HG03521 (cell line): ENCODE results near the gene KRT73.
"Not testable (repeated sequence)": the region's sequence is repeated elsewhere in the genome, so short reads cannot be mapped to it uniquely, and the experiment has no call there.

Experiments used
- ATAC-seq: cut with Tn5 transposase; IDR thresholded peaks from one replicate; pipeline ENCODE4 v1.9.1; 2021; ENCODE audit warnings: mild to moderate bottlenecking, moderate library complexity; ENCODE audit not compliant: unreplicated experiment

The KRT73 gene

DNA sequence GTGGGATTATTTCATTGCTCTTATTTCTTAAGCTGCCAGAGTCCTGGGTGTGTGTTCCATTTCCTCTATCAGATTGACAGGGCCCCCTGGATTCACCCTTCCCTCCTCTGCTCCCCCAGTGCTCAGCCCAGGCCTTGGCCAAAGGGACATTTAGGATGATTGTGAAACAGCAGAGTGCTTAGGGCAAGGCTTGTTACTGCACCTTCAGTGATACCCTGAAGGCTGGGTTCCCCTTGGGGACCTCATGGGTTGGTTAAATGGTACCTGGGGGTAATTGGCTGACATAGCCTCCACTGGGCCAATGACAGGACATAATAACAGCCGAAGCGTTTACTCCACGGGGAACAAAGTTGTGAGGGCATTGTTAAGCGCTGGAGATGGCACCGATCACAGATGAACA, 15.8 kb downstream of the KRT73 start:
- ATAC-seq: no peak

DNA sequence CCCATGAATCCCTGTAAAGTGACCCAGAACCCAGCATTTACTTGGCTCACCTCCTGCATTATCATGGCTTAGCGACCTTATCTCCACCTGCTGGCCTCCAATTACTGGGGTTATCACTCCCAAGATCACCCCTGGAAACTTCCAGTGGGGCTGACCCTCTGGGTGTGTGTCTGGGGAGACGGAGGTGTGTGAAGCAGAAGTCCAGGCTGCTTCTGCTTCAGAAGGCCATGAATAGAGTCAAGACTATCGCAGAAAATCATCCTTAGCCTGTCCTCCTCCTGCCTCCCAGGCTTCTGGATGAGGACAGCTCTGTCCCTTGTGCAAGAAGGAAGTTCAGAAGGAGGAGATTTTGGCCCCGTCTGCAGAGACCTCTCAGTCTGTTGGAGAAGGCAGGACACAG, 16.7 kb downstream of the KRT73 start:
- no peak for ATAC-seq

- no peak for ATAC-seq
Observed at GRCh38 chr12:52600941-52601481, 17.3 kb downstream of the KRT73 start, which contains the start of gene KRT72. Gene KRT72, minus strand, starts transcription at chr12:52601463. Its CDS starts 11 bp downstream, at chr12:52601452.

DNA sequence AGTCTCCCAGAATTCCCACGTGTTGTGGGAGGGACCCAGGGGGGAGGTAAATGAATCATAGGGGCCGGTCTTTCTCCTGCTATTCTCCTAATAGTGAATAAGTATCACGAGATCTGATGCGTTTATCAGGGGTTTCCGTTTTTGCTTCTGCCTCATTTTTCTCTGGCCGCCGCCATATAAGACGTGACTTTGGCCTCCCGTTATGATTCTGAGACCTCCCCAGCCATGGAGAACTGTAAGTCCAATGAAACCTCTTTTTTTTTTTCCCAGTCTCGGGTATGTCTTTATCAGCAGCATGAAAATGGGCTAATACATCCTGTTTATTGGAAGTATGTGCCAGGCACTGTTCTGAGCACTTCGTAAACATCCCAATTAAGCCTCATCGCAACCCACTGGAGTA, 17.9 kb downstream of the KRT73 start:
- no peak for ATAC-seq

DNA sequence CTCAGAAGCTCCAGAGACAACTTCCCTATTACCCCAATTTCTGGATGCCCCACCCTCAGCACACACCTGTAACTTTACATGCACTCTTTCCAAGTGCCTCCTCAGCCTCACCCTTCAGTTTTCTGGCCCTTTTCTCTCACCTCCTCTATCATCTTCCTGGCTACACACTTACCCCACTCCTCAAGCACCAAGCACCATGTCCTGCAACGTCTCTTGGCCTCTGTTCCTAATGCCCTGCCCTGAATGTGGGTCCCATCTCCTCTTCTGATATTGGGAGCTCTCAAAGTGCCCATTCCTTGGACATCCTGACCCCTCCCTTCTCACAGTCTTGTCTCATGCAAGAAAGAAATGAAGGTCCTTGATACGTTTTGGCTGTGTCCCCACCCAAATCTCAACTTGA, 18.3 kb downstream of the KRT73 start:
- ATAC-seq: no peak

DNA sequence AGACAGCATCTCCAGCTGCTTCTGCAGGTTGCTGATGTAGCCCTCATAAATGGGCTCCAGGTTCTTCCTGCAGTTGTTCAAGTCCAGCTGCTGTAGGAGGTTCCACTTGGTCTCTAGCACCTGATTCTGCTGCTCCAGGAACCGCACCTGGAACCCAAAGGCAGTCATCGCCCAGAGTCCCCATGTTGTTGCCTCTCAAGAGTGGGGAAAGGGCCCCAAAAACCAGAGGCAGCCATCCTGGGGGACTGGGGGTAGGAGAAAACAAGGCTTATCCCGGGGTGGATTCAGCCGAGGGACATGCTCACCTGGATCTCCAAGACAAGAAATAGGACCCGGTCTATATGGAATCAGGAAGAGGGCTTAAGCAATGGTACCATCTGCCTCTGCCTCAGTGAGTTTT, 19.4 kb downstream of the KRT73 start:
- no peak for ATAC-seq

- ATAC-seq: not testable (repeated sequence)
Observed at GRCh38 chr12:52594237-52594636, 24.1 kb downstream of the KRT73 start.

DNA sequence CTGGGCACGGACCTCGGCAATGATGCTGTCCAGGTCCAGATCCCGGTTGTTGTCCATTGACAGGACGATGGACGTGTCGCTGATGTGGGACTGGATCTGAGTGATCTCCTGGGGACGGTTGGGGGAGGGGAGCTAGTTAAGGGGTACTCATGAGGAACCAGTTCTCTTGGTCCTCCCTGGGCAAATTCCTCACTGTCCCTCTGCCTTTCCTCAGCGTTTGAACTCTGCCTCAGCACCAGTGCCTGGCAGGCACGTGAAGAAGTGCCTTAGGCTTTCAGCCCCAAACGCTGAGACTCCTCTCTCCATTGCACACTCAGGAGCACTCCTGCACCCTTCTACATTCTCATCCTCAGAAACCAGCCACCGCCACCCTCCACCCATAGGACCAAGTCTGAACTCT, 26.8 kb downstream of the KRT73 start:
- ATAC-seq: no peak

DNA sequence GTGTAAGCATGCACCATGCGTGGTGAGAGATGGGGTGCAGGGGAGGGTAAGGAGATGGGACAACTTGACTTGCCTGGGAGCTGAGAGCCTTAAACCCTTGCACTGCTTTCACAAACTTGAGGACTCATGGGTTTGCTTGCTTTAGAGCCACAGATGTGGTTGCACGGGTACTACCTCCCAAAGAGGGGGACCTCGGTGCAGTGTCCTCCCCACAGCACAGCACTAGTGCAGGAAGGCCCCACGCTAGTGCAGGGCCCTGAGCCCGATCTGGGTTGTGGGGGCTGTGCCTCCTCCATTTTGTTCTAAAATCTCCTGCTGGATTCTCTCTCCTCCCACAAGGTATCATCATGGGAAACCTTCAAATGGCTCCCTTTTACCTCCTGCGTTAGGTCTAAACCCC, 28.3 kb downstream of the KRT73 start:
- no peak for ATAC-seq

DNA sequence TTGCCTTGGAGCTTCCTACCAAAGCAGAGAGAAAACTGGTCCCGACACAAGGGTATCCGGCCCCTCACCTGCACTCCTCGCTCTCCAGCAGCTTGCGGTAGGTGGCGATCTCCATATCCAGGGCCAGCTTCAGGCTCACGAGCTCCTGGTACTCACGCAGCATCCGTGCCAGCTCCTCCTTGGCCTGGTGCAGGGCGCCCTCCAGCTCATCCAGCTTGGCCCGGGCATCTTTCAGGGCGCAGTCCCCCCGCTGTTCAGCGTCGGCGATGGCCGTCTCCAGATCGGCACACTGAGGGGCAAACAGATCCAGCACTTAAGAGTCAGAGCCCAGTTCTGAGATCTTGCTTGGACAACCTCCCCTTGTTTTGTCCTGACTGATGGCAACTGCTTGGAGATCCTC, 30.8 kb downstream of the KRT73 start:
- no peak for ATAC-seq

GRCh38 chr12:52585946-52586345, 32.4 kb downstream of the KRT73 start:
- no peak for ATAC-seq

GRCh38 chr12:52585066-52585465, 33.3 kb downstream of the KRT73 start:
- no peak for ATAC-seq

DNA sequence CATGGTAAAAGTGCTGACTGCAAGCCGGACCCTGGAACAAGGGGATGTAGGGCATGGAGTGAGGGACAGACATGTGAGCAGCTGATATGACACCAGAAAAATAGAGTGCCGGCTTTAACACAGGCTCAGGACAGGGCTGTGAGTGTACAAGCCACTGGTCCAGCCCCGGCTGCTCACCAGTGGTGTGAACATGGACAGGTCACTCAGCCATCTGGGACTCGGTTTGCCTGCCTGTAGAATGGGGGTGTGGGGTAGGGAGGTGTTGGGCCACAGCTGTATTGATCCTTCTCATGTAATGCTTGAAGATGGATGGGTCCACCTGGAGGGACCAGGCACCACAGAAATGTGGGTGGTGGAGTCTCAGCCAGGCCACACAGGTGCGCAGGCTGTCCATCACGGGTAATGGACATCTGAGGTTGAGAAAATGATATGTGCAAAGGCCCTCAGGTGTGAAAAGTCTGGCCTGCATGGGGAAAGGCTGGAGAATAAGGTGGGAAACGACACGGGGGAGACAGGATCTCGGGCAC, 34.1 kb downstream of the KRT73 start:
- no peak for ATAC-seq

DNA sequence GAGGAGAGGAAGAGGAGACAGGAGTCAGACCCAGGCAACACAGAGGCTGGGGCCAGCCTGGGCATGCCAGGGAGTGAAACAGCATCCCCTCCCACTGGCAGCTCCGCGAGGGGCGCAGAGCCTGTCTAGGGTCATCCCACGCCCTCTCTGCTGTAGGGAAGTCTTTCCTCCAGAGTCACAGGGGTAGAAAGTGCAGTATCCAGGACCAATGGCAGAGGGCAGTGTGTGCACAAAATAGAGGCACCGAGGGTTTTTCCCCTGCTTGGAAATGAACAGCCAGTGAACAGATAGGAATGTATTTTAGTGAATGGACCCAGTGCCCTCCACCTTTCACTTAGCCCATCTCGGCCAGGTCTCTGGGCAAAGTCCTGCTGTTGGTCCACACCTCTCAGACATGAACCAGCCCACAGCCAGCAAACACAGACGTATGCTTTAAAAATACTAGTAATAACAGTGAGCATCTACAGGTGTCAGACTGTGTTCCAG, 35.3 kb downstream of the KRT73 start:
- ATAC-seq: no peak

DNA sequence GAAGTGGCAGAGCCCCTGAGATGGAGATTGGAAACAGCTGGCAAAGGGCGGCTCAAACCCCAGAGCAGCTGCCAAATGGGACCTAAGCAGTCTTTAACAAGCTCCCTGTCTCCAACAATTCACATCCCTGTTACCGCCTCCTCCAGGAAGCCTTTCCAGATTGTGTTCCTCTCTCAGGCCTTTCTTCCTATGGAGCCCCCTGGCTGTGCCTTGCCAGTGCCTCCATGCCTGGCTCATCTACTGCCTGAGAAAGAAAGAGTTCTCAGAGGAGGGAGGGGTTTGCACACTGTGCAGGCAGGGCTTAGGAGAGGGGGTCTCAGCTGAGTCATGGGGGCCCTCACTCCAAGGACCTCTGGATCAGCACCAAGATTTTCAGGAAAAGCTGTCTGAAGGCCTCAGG, 35.9 kb downstream of the KRT73 start:
- no peak for ATAC-seq

DNA sequence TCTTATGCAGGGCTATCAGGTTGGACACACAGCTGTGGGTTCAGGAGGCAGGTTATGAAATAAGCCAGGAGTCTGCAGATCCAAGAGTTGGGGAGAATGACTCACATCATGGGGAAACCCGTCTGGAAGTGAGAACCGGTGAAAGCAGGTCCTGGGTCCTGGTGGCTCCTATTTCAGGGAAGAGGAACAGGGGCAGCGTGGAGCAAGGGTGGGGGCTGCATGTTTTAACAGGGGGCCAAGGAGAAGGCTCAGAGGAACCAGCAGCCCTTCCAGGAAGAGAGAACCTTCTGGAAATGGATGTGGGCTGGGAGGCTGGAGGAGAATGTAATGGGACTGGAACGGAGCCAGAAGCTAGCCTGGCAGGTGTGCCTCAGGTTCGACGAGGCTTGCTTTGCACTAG, 36.9 kb downstream of the KRT73 start:
- no peak for ATAC-seq

DNA sequence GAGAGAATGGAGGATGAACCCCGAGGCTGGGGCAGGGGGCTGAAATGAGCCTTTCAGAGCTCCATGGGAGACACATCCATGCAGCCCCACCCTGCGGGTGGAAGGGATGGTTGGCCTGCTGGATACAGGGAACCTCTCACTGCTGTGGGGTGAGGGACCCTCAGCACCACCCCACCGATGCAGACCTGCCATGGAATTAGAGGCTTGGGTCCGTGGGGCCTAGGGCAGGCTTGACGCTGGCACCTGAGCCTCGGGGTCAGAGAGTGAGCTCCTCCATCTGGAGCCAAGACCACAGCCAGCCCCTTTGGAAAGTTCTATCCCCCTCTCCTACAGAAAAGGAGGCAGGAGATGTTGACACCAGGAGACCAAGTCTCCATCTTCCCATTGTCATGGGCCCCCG, 37.3 kb downstream of the KRT73 start:
- no peak for ATAC-seq

DNA sequence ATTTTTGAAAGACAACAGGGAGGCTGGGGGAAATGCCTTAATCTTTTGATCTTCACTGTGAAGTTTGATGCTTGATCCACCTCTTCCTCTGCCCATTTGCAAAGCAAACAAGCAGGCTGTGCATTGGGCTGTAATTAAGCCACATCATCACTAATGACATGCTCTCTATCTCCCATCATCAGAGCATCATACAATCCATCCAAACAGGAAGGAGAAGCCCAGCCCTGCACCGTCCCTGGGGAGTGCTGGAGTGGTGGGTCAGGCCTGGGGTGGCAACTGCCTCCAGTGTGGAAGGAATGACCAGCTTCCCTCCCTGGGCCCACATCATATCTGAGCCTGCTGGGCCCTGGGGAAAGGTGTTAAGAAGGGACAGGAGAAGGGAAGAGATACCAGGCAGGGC, 37.9 kb downstream of the KRT73 start:
- ATAC-seq: no peak

DNA sequence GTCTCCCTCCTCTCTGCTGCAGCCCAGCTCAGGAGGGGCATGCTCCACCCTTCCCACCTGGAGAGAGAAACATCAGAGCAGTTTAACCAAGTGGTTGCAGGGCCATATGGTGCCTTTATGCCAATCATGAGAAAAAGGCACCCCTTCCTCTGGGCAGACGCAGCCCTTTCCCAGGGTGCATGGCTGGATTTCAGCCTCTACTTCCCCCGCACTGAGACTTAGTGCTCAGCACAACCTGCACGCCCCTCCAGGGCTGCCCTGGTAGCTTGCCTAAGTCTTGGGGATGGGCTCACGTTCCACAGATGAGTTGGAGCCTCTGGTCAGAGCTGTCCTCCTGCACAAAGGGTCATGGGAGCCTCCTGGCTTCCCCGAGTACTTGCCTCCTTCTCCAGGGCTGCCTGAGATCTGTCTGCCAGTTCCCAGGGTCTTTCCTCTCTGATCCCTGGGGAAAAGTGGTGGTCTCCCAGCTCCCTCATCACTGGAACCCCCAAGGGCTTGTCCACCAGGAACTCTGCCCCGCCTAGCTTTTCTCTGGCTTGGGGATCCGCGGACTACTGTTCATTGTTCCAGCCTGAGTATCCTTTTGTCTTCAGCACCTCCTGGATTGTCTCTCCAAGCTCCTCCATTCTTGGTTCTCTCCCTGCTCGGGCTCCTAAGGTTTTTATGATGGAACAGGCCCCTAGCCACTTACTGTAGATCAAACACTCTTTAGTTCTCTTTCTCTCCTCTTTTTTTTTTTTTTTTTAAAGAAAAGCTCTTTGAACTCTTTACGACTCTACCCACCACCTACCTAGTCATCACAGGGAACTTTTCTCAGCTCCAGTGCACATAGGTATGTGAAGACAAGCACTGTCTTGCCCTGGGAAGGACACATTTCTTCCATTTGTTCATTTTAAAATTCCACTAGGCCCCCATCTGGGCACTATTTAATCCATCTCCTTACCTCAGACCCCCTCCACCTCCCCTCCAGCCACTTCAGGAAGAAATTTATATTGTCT, 38.6 kb downstream of the KRT73 start:
- no peak for ATAC-seq

GRCh38 chr12:52578469-52578868, 39.9 kb downstream of the KRT73 start:
- ATAC-seq: no peak

DNA sequence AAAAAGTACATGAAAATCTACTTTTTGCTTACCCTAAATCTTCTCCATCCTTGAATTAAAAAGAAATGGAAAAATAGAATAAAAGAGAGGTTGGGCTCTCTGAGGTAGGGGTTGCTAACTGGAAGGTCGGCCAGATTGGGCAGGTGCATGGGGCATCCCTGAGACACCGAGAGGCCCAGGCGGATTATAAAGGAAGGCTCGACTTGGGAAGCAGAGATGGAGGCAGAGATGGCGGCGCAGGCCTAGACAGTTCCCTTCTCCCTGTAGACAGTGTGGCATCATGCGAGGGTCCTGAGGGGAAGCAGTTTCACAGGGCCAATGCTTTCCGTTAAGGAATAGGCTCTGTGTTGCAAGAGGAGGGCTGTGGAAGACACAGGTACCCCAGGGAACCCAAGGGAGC, 41.0 kb downstream of the KRT73 start:
- no peak for ATAC-seq

GRCh38 chr12:52575948-52576347, 42.4 kb downstream of the KRT73 start:
- no peak for ATAC-seq
